ENCODE results near the gene SGCD. TPM values are rescaled to one million over a fixed set of nuclear protein-coding genes. Genes with fewer than 3 reads are reported as not detected.

The SGCD gene
- total RNA-seq, 1 experiment from 2014 or later = not detected

GRCh38 chr5:156698323-156698722 lies 371.4 kb downstream of the SGCD start:
- Histone ChIP-seq H3K4me3 (ENCODE audit: low read depth in 2 of 2, low read length in 2 of 2) (no peak overlapping the region), H3K4me1 (ENCODE audit: control insufficient read depth, insufficient read depth, low read length) (no peaks in the 10 kb centered on the region), H3K27me3 (ENCODE audit: control insufficient read depth, insufficient read depth, low read length) (no peaks in the 10 kb centered on the region), H3K9me3 (ENCODE audit: control insufficient read depth, insufficient read depth, low read depth, low read length) (no peaks in the 10 kb centered on the region), H3K27ac (ENCODE audit: low read length) (no peak overlapping the region), H3K36me3 (ENCODE audit: control insufficient read depth, insufficient read depth, low read length) (no peaks in the 10 kb centered on the region)
- DNase-seq (ENCODE audit: low read depth, low spot score) (no peak), ATAC-seq (no peak)
- intact Hi-C loops (cut with micrococcal nuclease; ENCODE audit: unreplicated experiment) (no loop called here), in situ Hi-C loops (cut with HindIII; ENCODE audit: low pct_unique_long_range_greater_than_20kb, low sequenced_read_pairs) (no loop called here)
- TF ChIP-seq TCF7L2 (IDR thresholded peaks at IDR 0.05; ENCODE audit: low read depth, low read length) (no peak), POLR2AphosphoS5 (IDR thresholded peaks at IDR 0.05; ENCODE audit: low read depth, low read length) (no peak), REST (IDR thresholded peaks at IDR 0.05; ENCODE audit: insufficient read depth in 1 of 2, low read depth in 2 of 2, low read length in 1 of 2) (no peak), SIN3A (IDR thresholded peaks at IDR 0.05; ENCODE audit: borderline replicate concordance, insufficient read depth, low read depth, low read length) (no peak), CTCF (IDR thresholded peaks at IDR 0.05) (no peak)
- no TSS peak for BruUV-seq (replicated peaks)
- ChIA-PET POLR2A (no interaction called here), CTCF (no interaction called here)

GRCh38 chr5:156699147-156699546 lies 372.2 kb downstream of the SGCD start:
- in situ Hi-C loops (cut with HindIII; ENCODE audit: low pct_unique_long_range_greater_than_20kb, low sequenced_read_pairs) = no loop called here
- Histone ChIP-seq H3K4me1 (ENCODE audit: control insufficient read depth, insufficient read depth, low read length) (no peaks in the 10 kb centered on the region), H3K4me3 (ENCODE audit: low read depth in 2 of 2, low read length in 2 of 2) (no peak overlapping the region), H3K9me3 (ENCODE audit: control insufficient read depth, insufficient read depth, low read depth, low read length) (no peaks in the 10 kb centered on the region), H3K36me3 (ENCODE audit: control insufficient read depth, insufficient read depth, low read length) (no peaks in the 10 kb centered on the region), H3K27me3 (ENCODE audit: control insufficient read depth, insufficient read depth, low read length) (no peaks in the 10 kb centered on the region), H3K27ac (ENCODE audit: low read length) (no peak overlapping the region)
- ChIA-PET POLR2A (no interaction called here), CTCF (no interaction called here)
- ATAC-seq = no peak
- no TSS peak for BruUV-seq (replicated peaks)
- intact Hi-C loops (cut with micrococcal nuclease; ENCODE audit: unreplicated experiment) = no loop called here
- no peak for DNase-seq (ENCODE audit: low read depth, low spot score)
- TF ChIP-seq POLR2AphosphoS5 (IDR thresholded peaks at IDR 0.05; ENCODE audit: low read depth, low read length) (no peak), CTCF (IDR thresholded peaks at IDR 0.05) (no peak), SIN3A (IDR thresholded peaks at IDR 0.05; ENCODE audit: borderline replicate concordance, insufficient read depth, low read depth, low read length) (no peak), REST (IDR thresholded peaks at IDR 0.05; ENCODE audit: insufficient read depth in 1 of 2, low read depth in 2 of 2, low read length in 1 of 2) (no peak), TCF7L2 (IDR thresholded peaks at IDR 0.05; ENCODE audit: low read depth, low read length) (no peak)

All from Panc1 (cell line).